ENCODE measurements around the gene RAD18.

Gene RAD18

DNA sequence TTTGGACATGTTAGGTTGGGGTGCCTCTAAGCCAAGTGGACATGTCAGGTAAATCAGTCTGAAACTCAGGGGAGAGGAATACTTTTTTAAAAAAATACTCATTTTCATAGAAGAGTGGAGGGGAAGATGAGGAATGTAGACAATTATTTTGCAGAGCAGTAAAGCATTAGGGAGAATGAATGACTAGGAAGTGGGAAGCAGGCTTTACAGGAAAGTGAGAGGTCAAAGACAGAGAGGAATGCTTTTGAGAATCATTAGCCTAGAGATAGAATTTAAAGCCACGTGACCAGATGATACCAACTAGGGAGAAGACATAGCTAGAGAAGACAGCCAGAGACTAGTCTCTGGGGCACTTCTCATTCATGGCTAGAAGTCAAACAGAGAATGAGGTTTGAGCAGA, 91.0 kb downstream of the RAD18 start:
- TF ChIP-seq FOXP2 (optimal IDR thresholded peaks at IDR 0.05; ENCODE audit: borderline replicate concordance, extremely low read depth, extremely low read length, insufficient read depth) = no peak
- TF ChIP-seq POLR2AphosphoS5 (IDR thresholded peaks at IDR 0.05; ENCODE audit: low read depth, low read length) = no peak
- TF ChIP-seq, protein P1, sequence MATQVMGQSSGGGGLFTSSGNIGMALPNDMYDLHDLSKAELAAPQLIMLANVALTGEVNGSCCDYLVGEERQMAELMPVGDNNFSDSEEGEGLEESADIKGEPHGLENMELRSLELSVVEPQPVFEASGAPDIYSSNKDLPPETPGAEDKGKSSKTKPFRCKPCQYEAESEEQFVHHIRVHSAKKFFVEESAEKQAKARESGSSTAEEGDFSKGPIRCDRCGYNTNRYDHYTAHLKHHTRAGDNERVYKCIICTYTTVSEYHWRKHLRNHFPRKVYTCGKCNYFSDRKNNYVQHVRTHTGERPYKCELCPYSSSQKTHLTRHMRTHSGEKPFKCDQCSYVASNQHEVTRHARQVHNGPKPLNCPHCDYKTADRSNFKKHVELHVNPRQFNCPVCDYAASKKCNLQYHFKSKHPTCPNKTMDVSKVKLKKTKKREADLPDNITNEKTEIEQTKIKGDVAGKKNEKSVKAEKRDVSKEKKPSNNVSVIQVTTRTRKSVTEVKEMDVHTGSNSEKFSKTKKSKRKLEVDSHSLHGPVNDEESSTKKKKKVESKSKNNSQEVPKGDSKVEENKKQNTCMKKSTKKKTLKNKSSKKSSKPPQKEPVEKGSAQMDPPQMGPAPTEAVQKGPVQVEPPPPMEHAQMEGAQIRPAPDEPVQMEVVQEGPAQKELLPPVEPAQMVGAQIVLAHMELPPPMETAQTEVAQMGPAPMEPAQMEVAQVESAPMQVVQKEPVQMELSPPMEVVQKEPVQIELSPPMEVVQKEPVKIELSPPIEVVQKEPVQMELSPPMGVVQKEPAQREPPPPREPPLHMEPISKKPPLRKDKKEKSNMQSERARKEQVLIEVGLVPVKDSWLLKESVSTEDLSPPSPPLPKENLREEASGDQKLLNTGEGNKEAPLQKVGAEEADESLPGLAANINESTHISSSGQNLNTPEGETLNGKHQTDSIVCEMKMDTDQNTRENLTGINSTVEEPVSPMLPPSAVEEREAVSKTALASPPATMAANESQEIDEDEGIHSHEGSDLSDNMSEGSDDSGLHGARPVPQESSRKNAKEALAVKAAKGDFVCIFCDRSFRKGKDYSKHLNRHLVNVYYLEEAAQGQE (IDR thresholded peaks at IDR 0.05; ENCODE audit: insufficient read depth in 1 of 2, low read depth in 2 of 2, low read length in 2 of 2) = no peak
- TF ChIP-seq SIN3A (IDR thresholded peaks at IDR 0.05; ENCODE audit: borderline replicate concordance, insufficient read depth, low read length) = no peak
- TF ChIP-seq TAF1 (IDR thresholded peaks at IDR 0.05; ENCODE audit: borderline replicate concordance, insufficient read depth, low read length) = no peak

- TF ChIP-seq SIN3A (IDR thresholded peaks at IDR 0.05; ENCODE audit: borderline replicate concordance, insufficient read depth, low read length) (no peak), FOXP2 (optimal IDR thresholded peaks at IDR 0.05; ENCODE audit: borderline replicate concordance, extremely low read depth, extremely low read length, insufficient read depth) (no peak), TAF1 (IDR thresholded peaks at IDR 0.05; ENCODE audit: borderline replicate concordance, insufficient read depth, low read length) (no peak), POLR2AphosphoS5 (IDR thresholded peaks at IDR 0.05; ENCODE audit: low read depth, low read length) (no peak)
- TF ChIP-seq, protein P1 (IDR thresholded peaks at IDR 0.05; ENCODE audit: insufficient read depth in 1 of 2, low read depth in 2 of 2, low read length in 2 of 2) = no peak
Measured at GRCh38 chr3:8871306-8871705, 92.0 kb downstream of the RAD18 start.

GRCh38 chr3:8870134-8870533, 93.1 kb downstream of the RAD18 start:
- TF ChIP-seq FOXP2 (optimal IDR thresholded peaks at IDR 0.05; ENCODE audit: borderline replicate concordance, extremely low read depth, extremely low read length, insufficient read depth) (no peak), SIN3A (IDR thresholded peaks at IDR 0.05; ENCODE audit: borderline replicate concordance, insufficient read depth, low read length) (no peak), TAF1 (IDR thresholded peaks at IDR 0.05; ENCODE audit: borderline replicate concordance, insufficient read depth, low read length) (no peak)
- TF ChIP-seq, protein P1 (IDR thresholded peaks at IDR 0.05; ENCODE audit: insufficient read depth in 1 of 2, low read depth in 2 of 2, low read length in 2 of 2) = no peak

DNA sequence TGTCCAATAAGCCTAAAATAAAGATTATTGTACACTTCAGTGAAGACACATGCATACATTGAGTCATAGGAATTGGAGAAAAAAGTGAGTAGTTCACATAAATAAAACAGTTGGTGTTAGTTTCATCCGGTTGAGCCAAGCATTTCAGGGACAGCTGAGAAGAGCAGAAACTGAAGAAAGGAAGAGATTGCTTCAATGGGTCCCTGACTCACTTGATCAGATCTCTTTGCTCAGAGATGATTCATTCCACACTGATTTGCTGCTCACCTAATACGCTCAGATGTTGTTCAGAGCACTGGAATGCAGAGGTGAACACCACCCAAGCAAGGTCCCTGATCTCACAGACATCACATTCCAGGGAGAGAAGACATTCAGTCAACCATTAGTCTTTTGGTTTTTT, 93.7 kb downstream of the RAD18 start:
- no peak for TF ChIP-seq FOXP2 (optimal IDR thresholded peaks at IDR 0.05; ENCODE audit: borderline replicate concordance, extremely low read depth, extremely low read length, insufficient read depth)
- TF ChIP-seq, protein P1 (IDR thresholded peaks at IDR 0.05; ENCODE audit: insufficient read depth in 1 of 2, low read depth in 2 of 2, low read length in 2 of 2) = no peak
- no peak for TF ChIP-seq POLR2AphosphoS5 (IDR thresholded peaks at IDR 0.05; ENCODE audit: low read depth, low read length)
- no peak for TF ChIP-seq TAF1 (IDR thresholded peaks at IDR 0.05; ENCODE audit: borderline replicate concordance, insufficient read depth, low read length)
- no peak for TF ChIP-seq SIN3A (IDR thresholded peaks at IDR 0.05; ENCODE audit: borderline replicate concordance, insufficient read depth, low read length)

GRCh38 chr3:8868996-8869395, 94.3 kb downstream of the RAD18 start:
- no peak for TF ChIP-seq SIN3A (IDR thresholded peaks at IDR 0.05; ENCODE audit: borderline replicate concordance, insufficient read depth, low read length)
- TF ChIP-seq, protein P1 (IDR thresholded peaks at IDR 0.05; ENCODE audit: insufficient read depth in 1 of 2, low read depth in 2 of 2, low read length in 2 of 2) = no peak
- TF ChIP-seq POLR2AphosphoS5 (IDR thresholded peaks at IDR 0.05; ENCODE audit: low read depth, low read length) = no peak
- TF ChIP-seq FOXP2 (optimal IDR thresholded peaks at IDR 0.05; ENCODE audit: borderline replicate concordance, extremely low read depth, extremely low read length, insufficient read depth) = no peak
- no peak for TF ChIP-seq TAF1 (IDR thresholded peaks at IDR 0.05; ENCODE audit: borderline replicate concordance, insufficient read depth, low read length)
